ENCODE measurements around the gene GATA6.
"Not testable (repeated sequence)": the region's sequence is repeated elsewhere in the genome, so short reads cannot be mapped to it uniquely, and the experiment has no call there.

GATA6 gene

GRCh38 chr18:22204214-22204536 lies 34.8 kb downstream of the GATA6 start:
- no peak for DNase-seq (ENCODE audit: low read depth in 2 of 2)

- no peak for DNase-seq (ENCODE audit: low read depth in 2 of 2)
Observed at GRCh38 chr18:22204996-22205395, 35.6 kb downstream of the GATA6 start.

- DNase-seq (ENCODE audit: low read depth in 2 of 2) = no peak
Observed at GRCh38 chr18:22207021-22207758, 37.8 kb downstream of the GATA6 start.

- no peak for DNase-seq (ENCODE audit: low read depth in 2 of 2)
Observed at GRCh38 chr18:22210311-22210754, 40.9 kb downstream of the GATA6 start.

GRCh38 chr18:22211657-22212056 lies 42.3 kb downstream of the GATA6 start:
- no peak for DNase-seq (ENCODE audit: low read depth in 2 of 2)

- no peak for DNase-seq (ENCODE audit: low read depth in 2 of 2)
Observed at GRCh38 chr18:22213333-22213973, 44.1 kb downstream of the GATA6 start.

- no peak for DNase-seq (ENCODE audit: low read depth in 2 of 2)
Observed at GRCh38 chr18:22214731-22215528, 45.5 kb downstream of the GATA6 start.

GRCh38 chr18:22218835-22219234 lies 49.4 kb downstream of the GATA6 start:
- DNase-seq (ENCODE audit: low read depth in 2 of 2) = no peak

- no peak for DNase-seq (ENCODE audit: low read depth in 2 of 2)
Observed at GRCh38 chr18:22219568-22220355, 50.4 kb downstream of the GATA6 start.

- DNase-seq (ENCODE audit: low read depth in 2 of 2) = not testable (repeated sequence)
Observed at GRCh38 chr18:22220585-22220984, 51.2 kb downstream of the GATA6 start.

- DNase-seq (ENCODE audit: low read depth in 2 of 2) = no peak
Observed at GRCh38 chr18:22221350-22221749, 52.0 kb downstream of the GATA6 start.

GRCh38 chr18:22223254-22223964 lies 54.0 kb downstream of the GATA6 start:
- DNase-seq (ENCODE audit: low read depth in 2 of 2) = peak in 1 of 2 donors; percentile 14

GRCh38 chr18:22223965-22224322 lies 54.6 kb downstream of the GATA6 start:
- no peak for DNase-seq (ENCODE audit: low read depth in 2 of 2)

- no peak for DNase-seq (ENCODE audit: low read depth in 2 of 2)
Observed at GRCh38 chr18:22224339-22224738, 55.0 kb downstream of the GATA6 start.

- DNase-seq (ENCODE audit: low read depth in 2 of 2) = no peak
Observed at GRCh38 chr18:22226801-22227200, 57.4 kb downstream of the GATA6 start.

- DNase-seq (ENCODE audit: low read depth in 2 of 2) = no peak
Observed at GRCh38 chr18:22228976-22229375, 59.6 kb downstream of the GATA6 start.

- no peak for DNase-seq (ENCODE audit: low read depth in 2 of 2)
Observed at GRCh38 chr18:22229456-22230124, 60.2 kb downstream of the GATA6 start.

- no peak for DNase-seq (ENCODE audit: low read depth in 2 of 2)
Observed at GRCh38 chr18:22230471-22230945, 61.1 kb downstream of the GATA6 start.

GRCh38 chr18:22233266-22233665 lies 63.9 kb downstream of the GATA6 start:
- no peak for DNase-seq (ENCODE audit: low read depth in 2 of 2)

- peak; percentile 11 to 16 for DNase-seq (ENCODE audit: low read depth in 2 of 2)
Observed at GRCh38 chr18:22238036-22238435, 68.6 kb downstream of the GATA6 start.

GRCh38 chr18:22238681-22239080 lies 69.3 kb downstream of the GATA6 start:
- DNase-seq (ENCODE audit: low read depth in 2 of 2) = no peak
